ENCODE measurements around the gene OR11A1. TPM values are rescaled to one million over a fixed set of nuclear protein-coding genes. Genes with fewer than 3 reads are reported as not detected.
"Not testable (repeated sequence)": the region's sequence is repeated elsewhere in the genome, so short reads cannot be mapped to it uniquely, and the experiment has no call there.

Gene OR11A1
- total RNA-seq, 1 donor from 2014 or later: not detected

- Mint-ChIP-seq H3K27me3 (peaks cover 6% of the 10 kb centered on the region), H3K9me3 (no peaks in the 10 kb centered on the region), H3K4me1 (ENCODE audit: unreplicated experiment) (no peaks in the 10 kb centered on the region), H3K27ac (no peak overlapping the region), H3K4me3 (no peak overlapping the region), H3K36me3 (no peaks in the 10 kb centered on the region)
- no peak for DNase-seq (ENCODE audit: extremely low spot score, unreplicated experiment)
- TF ChIP-seq CTCF (conservative IDR thresholded peaks at IDR 0.05): no peak
Observed at GRCh38 chr6:29447670-29448069, 9.2 kb downstream of the OR11A1 start.

GRCh38 chr6:29444031-29444430 lies 12.8 kb downstream of the OR11A1 start:
- DNase-seq (ENCODE audit: extremely low spot score, unreplicated experiment); H3K4me1 Mint-ChIP-seq (ENCODE audit: unreplicated experiment); H3K9me3 Mint-ChIP-seq; H3K27ac Mint-ChIP-seq; H3K4me3 Mint-ChIP-seq; H3K36me3 Mint-ChIP-seq: not testable (repeated sequence)
- H3K27me3 Mint-ChIP-seq: peaks cover 21% of the 10 kb centered on the region

- Mint-ChIP-seq H3K36me3 (no peaks in the 10 kb centered on the region), H3K4me3 (no peak overlapping the region)
Observed at GRCh38 chr6:29442719-29443118, 14.2 kb downstream of the OR11A1 start.

GRCh38 chr6:29439006-29439405 lies 17.9 kb downstream of the OR11A1 start, which contains the start of gene OR10C1:
Gene OR10C1, plus strand, starts transcription at chr6:29439306. Its CDS starts 710 bp downstream, at chr6:29440016.
- DNase-seq (ENCODE audit: extremely low spot score, unreplicated experiment): no peak
- Mint-ChIP-seq H3K4me1 (ENCODE audit: unreplicated experiment) (no peaks in the 10 kb centered on the region), H3K36me3 (no peaks in the 10 kb centered on the region), H3K4me3 (no peak within 1 kb of the TSS), H3K27ac (no peak within 1 kb of the TSS), H3K27me3 (peaks cover 27% of the 10 kb centered on the region), H3K9me3 (no peaks in the 10 kb centered on the region)
- TF ChIP-seq CTCF (conservative IDR thresholded peaks at IDR 0.05): no peak

More at GRCh38 chr6:29442719-29443118, 14.2 kb downstream of the OR11A1 start:
- TF ChIP-seq CTCF (conservative IDR thresholded peaks at IDR 0.05): no peak
- Mint-ChIP-seq H3K4me1 (ENCODE audit: unreplicated experiment) (no peaks in the 10 kb centered on the region), H3K9me3 (no peaks in the 10 kb centered on the region), H3K27ac (no peak overlapping the region), H3K27me3 (peaks cover 24% of the 10 kb centered on the region)
- DNase-seq (ENCODE audit: extremely low spot score, unreplicated experiment): no peak

GRCh38 chr6:29436730-29437129 lies 20.1 kb downstream of the OR11A1 start:
- not testable (repeated sequence) for H3K27ac Mint-ChIP-seq; H3K9me3 Mint-ChIP-seq; H3K4me3 Mint-ChIP-seq; DNase-seq (ENCODE audit: extremely low spot score, unreplicated experiment); H3K4me1 Mint-ChIP-seq (ENCODE audit: unreplicated experiment); H3K36me3 Mint-ChIP-seq
- H3K27me3 Mint-ChIP-seq: peaks cover 39% of the 10 kb centered on the region

GRCh38 chr6:29426654-29427053 lies 30.2 kb downstream of the OR11A1 start:
- no peaks in the 10 kb centered on the region for H3K36me3 Mint-ChIP-seq
- TF ChIP-seq CTCF (conservative IDR thresholded peaks at IDR 0.05): no peak
- peaks cover 45% of the 10 kb centered on the region for H3K27me3 Mint-ChIP-seq
- no peak overlapping the region for H3K4me3 Mint-ChIP-seq
- no peak overlapping the region for H3K27ac Mint-ChIP-seq
- no peaks in the 10 kb centered on the region for H3K4me1 Mint-ChIP-seq (ENCODE audit: unreplicated experiment)
- no peak for DNase-seq (ENCODE audit: extremely low spot score, unreplicated experiment)
- H3K9me3 Mint-ChIP-seq: no peaks in the 10 kb centered on the region

- H3K4me1 Mint-ChIP-seq (ENCODE audit: unreplicated experiment): no peaks in the 10 kb centered on the region
- no peak for TF ChIP-seq CTCF (conservative IDR thresholded peaks at IDR 0.05)
- no peaks in the 10 kb centered on the region for H3K36me3 Mint-ChIP-seq
- H3K4me3 Mint-ChIP-seq: no peak overlapping the region
- H3K9me3 Mint-ChIP-seq: no peaks in the 10 kb centered on the region
- no peak for DNase-seq (ENCODE audit: extremely low spot score, unreplicated experiment)
- H3K27ac Mint-ChIP-seq: no peak overlapping the region
- peaks cover 38% of the 10 kb centered on the region for H3K27me3 Mint-ChIP-seq
Observed at GRCh38 chr6:29425075-29425474, 31.8 kb downstream of the OR11A1 start.
